ENCODE measurements around the gene RAE1. TPM values are rescaled to one million over a fixed set of nuclear protein-coding genes. Genes with fewer than 3 reads are reported as not detected.

Gene RAE1
- total and polyA plus RNA-seq, 2 of the 8 experiments (the other 6 are each of a cell fraction or from before 2014, with no cell fraction given), result 35.9 to 44.9 TPM

- peak; percentile 62 to 82 for DNase-seq (ENCODE audit: low read depth in 1 of 2, low spot score in 2 of 2)
- H3K9me3 ChIP-seq (ENCODE audit: insufficient read depth in 2 of 2, low read depth in 1 of 2, low read length in 1 of 2), result no peaks in the 10 kb centered on the region
Observed at GRCh38 chr20:57346477-57346876, 4.6 kb upstream of the RAE1 start.

More at GRCh38 chr20:57346477-57346876, 4.6 kb upstream of the RAE1 start:
- Histone ChIP-seq H4K8ac (ENCODE audit: extremely low read depth, insufficient read depth, low read length) (no peak overlapping the region), H2BK120ac (replicated peaks; ENCODE audit: low read depth, low read length) (no peak overlapping the region), H2AFZ (ENCODE audit: low read length) (no peak overlapping the region), H3K23ac (ENCODE audit: insufficient read length) (no peak overlapping the region), H3K18ac (ENCODE audit: extremely low read depth, low read length) (no peak overlapping the region), H3K23me2 (ENCODE audit: low read depth, low read length) (peaks cover 1% of the 10 kb centered on the region; the same call in 1 of the 2 replicates), H3K4me2 (ENCODE audit: insufficient read depth in 1 of 2, low read depth in 2 of 2, low read length in 2 of 2) (no peak overlapping the region), H4K5ac (ENCODE audit: insufficient read length, low read depth, low read length) (no peak overlapping the region), H3K27me3 (replicated peaks in 1 of 4; ENCODE audit: control insufficient read depth in 3 of 4, extremely low read depth in 1 of 4, insufficient read depth in 3 of 4, low read length in 3 of 4) (no peaks in the 10 kb centered on the region), H4K20me1 (replicated peaks in 1 of 2; ENCODE audit: control insufficient read depth in 1 of 2, insufficient read depth in 2 of 2, low read length in 2 of 2) (no peaks in the 10 kb centered on the region), H3K27ac (ENCODE audit: low read depth, low read length) (no peak overlapping the region), H3K14ac (ENCODE audit: insufficient read length) (no peak overlapping the region), H2AK5ac (ENCODE audit: low read depth, low read length) (no peak overlapping the region), H3K79me1 (ENCODE audit: low read depth, low read length) (peaks cover under 1% of the 10 kb centered on the region; the same call in 1 of the 2 replicates), H2BK20ac (ENCODE audit: low read length) (no peak overlapping the region), H3K4me3 (ENCODE audit: extremely low read depth in 1 of 4, insufficient read depth in 2 of 4, low read depth in 3 of 4, low read length in 4 of 4) (no peak overlapping the region), H2BK5ac (ENCODE audit: low read depth, low read length) (no peak overlapping the region), H3K36me3 (ENCODE audit: control insufficient read depth in 2 of 4, insufficient read depth in 4 of 4, low read length in 3 of 4) (no peaks in the 10 kb centered on the region), H3K56ac (replicated peaks; ENCODE audit: insufficient read length, low read depth, low read length) (no peak overlapping the region), H3K9ac (replicated peaks in 1 of 4; ENCODE audit: extremely low read depth in 1 of 4, low read depth in 3 of 4, low read length in 3 of 4) (no peak overlapping the region), H3K79me2 (ENCODE audit: control insufficient read depth in 1 of 2, insufficient read depth in 2 of 2, low read length in 2 of 2) (peaks cover 2 to 4% of the 10 kb centered on the region in 2 experiments), H4K91ac (replicated peaks; ENCODE audit: insufficient read length, low read length) (no peak overlapping the region), H3K4ac (replicated peaks; ENCODE audit: insufficient read length, low read depth, low read length) (no peak overlapping the region), H3K4me1 (replicated peaks in 1 of 4; ENCODE audit: control insufficient read depth in 3 of 4, insufficient read depth in 4 of 4, low read length in 3 of 4) (0 out of 7 replicates have a peak, but pooled peaks cover 0 to under 1% (median 0%) of the 10 kb centered on the region in 4 experiments), H2BK15ac (ENCODE audit: low read length) (no peak overlapping the region), H2BK12ac (ENCODE audit: low read depth, low read length) (no peak overlapping the region)
- CTCF ChIA-PET (ENCODE audit: partially characterized antibody), result interaction anchor here (0.5 to 6.5 kb wide), 41 partner anchors 9 to 1619 kb away, joined by 3 to 83 read pairs (median 5); partner anchors contain the start of gene SPO11
- peak; percentile 88 for FAIRE-seq
- WGBS, 2 experiments (ENCODE audit: extremely low coverage in 1 of 2, insufficient coverage in 1 of 2, insufficient read length in 1 of 2, insufficient replicate concordance in 2 of 2, low coverage in 1 of 2, low lambda C conversion rate in 2 of 2, missing lambda C conversion rate in 1 of 2), result 4% methylated on average over 4 of the region's 4 CpGs; no CpG with 5 or more reads in 1 of the 2 experiments
- POLR2A ChIA-PET (ENCODE audit: partially characterized antibody), result no interaction called here
- no peak for TF ChIP-seq GABPA (IDR thresholded peaks at IDR 0.05; ENCODE audit: borderline replicate concordance, insufficient read depth, low read length)
- 0 out of 2 replicates have a peak, but pooled peaks have one; percentile 15 for TF ChIP-seq SP1 (IDR thresholded peaks at IDR 0.05; ENCODE audit: low read depth, low read length)
- peak in 2 of 3 experiments; percentile 69 to 74; a peak in 3 of 4 replicates for TF ChIP-seq CTCF (IDR thresholded peaks at IDR 0.05; ENCODE audit: control extremely low read depth in 1 of 3, insufficient read depth in 1 of 3, low read depth in 1 of 3, low read length in 3 of 3)
- TF ChIP-seq RFX5 (IDR thresholded peaks at IDR 0.05; ENCODE audit: borderline replicate concordance, low read depth, low read length), result no peak
- peak; percentile 87 to 89 for TF ChIP-seq RAD21 (IDR thresholded peaks at IDR 0.05 in 1 of 2, conservative IDR thresholded peaks at IDR 0.05 in 1 of 2; ENCODE audit: low read depth in 2 of 2, low read length in 2 of 2)
- no peak for TF ChIP-seq MAX (IDR thresholded peaks at IDR 0.05)
- TF ChIP-seq KDM4A (IDR thresholded peaks at IDR 0.05; ENCODE audit: low read depth, low read length, severe bottlenecking), result no peak

Measured in H1 (cell line).